Measurements from ENCODE around the gene SMPD2. TPM values are rescaled to one million over a fixed set of nuclear protein-coding genes. Genes with fewer than 3 reads are reported as not detected.
A peak's percentile ranks its signal among the peaks of the same experiment; 100 is the strongest.

Gene SMPD2
- total RNA-seq, 1 experiment from 2014 or later, result 50.0 TPM

DNA sequence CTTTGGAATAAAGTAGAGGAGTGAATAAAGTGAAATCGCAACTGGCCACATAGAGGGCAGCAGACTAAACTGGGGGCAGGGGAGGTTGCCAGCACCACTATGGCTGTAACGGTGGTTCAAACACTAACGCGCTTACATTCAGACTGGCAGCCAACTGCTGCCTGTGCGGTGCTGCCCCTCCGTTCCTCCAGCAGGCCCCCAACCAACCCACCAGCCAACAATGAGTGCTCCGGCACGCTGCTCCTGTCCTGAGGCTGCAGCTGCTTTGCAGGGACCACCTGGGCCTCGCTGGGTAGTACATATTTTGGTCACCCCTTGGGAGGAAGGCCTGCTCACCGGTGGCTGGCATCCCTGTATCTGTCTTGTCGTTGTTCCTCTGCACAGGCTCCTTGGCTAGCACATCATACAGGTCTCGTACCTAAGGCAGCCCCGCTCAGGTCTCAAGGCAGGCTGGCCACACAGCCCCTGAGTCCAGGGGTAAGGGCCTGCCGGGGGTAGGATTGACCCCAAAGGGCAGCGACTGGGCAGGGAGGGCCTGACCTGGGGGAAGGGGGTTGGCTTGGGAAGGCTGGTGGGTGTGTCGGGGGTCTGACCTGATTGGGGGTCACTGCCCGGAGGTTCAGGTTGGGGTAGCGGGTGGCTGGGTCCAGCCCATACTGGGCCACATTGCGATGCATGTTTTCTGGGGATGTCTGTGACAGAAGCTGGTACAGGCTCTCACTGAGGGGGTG is 8.7 kb downstream of the SMPD2 start:
- peaks cover under 1% of the 10 kb centered on the region for H3K4me1 ChIP-seq (ENCODE audit: control insufficient read depth, insufficient read depth, low read length)
- ChIA-PET POLR2A (interaction anchor here (1.0 kb wide), 1 partner anchor 1425 kb away, joined by 3 read pairs; no protein-coding TSS in a partner anchor), CTCF (interaction anchor here (0.6 to 1.2 kb wide), 2 partner anchors 11 to 33 kb away, joined by 3 to 4 read pairs; no protein-coding TSS in a partner anchor)
- intact Hi-C loops (cut with micrococcal nuclease; ENCODE audit: unreplicated experiment), result no loop called here
- no peak for ATAC-seq
- H3K36me3 ChIP-seq (ENCODE audit: control insufficient read depth, insufficient read depth, low read length), result 0 out of 2 replicates have a peak, but pooled peaks cover 2% of the 10 kb centered on the region
- in situ Hi-C loops (cut with HindIII; ENCODE audit: low pct_unique_long_range_greater_than_20kb, low sequenced_read_pairs), result no loop called here
- TF ChIP-seq SIN3A (IDR thresholded peaks at IDR 0.05; ENCODE audit: borderline replicate concordance, insufficient read depth, low read depth, low read length) (no peak), POLR2AphosphoS5 (IDR thresholded peaks at IDR 0.05; ENCODE audit: low read depth, low read length) (peak; percentile 11; the same call in 1 of the 2 replicates)
- no peak overlapping the region for H3K27ac ChIP-seq (ENCODE audit: low read length)
- no TSS peak for BruUV-seq (replicated peaks)
- no peak for DNase-seq (ENCODE audit: low read depth, low spot score)
- no peak overlapping the region for H3K4me3 ChIP-seq (ENCODE audit: low read depth in 2 of 2, low read length in 2 of 2)
- H3K9me3 ChIP-seq (ENCODE audit: control insufficient read depth, insufficient read depth, low read depth, low read length), result no peaks in the 10 kb centered on the region
- H3K27me3 ChIP-seq (ENCODE audit: control insufficient read depth, insufficient read depth, low read length), result no peaks in the 10 kb centered on the region

DNA sequence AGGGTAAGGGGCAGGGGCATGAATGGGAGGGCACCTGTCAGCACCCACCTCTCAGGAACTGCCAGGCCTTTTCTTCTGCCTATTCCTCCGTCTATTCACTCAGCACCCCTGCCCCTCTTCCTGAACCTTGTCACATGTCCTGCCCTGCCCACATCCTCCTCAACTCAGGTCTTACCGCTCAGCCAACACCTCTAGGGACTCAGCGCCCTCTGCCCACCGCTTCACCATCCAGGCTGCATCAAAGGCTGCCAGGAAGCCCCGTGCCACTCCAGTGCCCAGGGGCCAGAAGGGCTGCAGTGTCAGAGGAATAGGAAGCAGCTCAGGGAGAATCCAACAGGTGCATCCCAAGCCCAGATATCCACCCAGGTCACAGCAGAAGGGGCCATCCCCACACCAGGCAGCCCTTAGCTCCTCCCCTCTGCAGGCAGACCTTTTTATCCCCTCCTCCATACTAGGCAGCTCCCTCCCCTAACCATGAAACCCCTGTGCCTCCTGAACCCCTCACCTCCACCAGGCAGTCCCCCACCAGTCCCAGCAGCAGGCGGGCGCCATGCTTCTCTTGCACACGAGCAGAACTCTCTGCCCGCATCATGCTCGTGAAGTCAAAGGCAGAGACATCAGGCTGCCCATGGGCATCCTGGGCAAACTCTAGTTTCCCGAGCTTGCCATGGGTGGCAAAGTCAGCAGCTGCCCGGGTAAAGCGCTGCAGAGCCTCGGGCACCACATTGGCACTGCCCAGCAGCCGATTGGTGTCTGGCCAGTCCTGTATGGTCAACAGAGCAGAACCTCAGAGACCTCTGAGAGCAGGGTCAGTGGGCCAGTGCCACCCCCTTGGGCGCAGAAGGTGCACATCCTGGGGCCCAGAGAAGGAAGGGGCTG is 9.5 kb downstream of the SMPD2 start:
- BruUV-seq (replicated peaks), result no TSS peak
- H3K27me3 ChIP-seq (ENCODE audit: control insufficient read depth, insufficient read depth, low read length), result no peaks in the 10 kb centered on the region
- in situ Hi-C loops (cut with HindIII; ENCODE audit: low pct_unique_long_range_greater_than_20kb, low sequenced_read_pairs), result no loop called here
- ATAC-seq (no peak), DNase-seq (ENCODE audit: low read depth, low spot score) (no peak)
- no peak for TF ChIP-seq TCF7L2 (IDR thresholded peaks at IDR 0.05; ENCODE audit: low read depth, low read length)
- TF ChIP-seq, protein P1, sequence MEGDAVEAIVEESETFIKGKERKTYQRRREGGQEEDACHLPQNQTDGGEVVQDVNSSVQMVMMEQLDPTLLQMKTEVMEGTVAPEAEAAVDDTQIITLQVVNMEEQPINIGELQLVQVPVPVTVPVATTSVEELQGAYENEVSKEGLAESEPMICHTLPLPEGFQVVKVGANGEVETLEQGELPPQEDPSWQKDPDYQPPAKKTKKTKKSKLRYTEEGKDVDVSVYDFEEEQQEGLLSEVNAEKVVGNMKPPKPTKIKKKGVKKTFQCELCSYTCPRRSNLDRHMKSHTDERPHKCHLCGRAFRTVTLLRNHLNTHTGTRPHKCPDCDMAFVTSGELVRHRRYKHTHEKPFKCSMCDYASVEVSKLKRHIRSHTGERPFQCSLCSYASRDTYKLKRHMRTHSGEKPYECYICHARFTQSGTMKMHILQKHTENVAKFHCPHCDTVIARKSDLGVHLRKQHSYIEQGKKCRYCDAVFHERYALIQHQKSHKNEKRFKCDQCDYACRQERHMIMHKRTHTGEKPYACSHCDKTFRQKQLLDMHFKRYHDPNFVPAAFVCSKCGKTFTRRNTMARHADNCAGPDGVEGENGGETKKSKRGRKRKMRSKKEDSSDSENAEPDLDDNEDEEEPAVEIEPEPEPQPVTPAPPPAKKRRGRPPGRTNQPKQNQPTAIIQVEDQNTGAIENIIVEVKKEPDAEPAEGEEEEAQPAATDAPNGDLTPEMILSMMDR (IDR thresholded peaks at IDR 0.05), result no peak
- TF ChIP-seq POLR2AphosphoS5 (IDR thresholded peaks at IDR 0.05; ENCODE audit: low read depth, low read length), result no peak
- TF ChIP-seq, protein P2, sequence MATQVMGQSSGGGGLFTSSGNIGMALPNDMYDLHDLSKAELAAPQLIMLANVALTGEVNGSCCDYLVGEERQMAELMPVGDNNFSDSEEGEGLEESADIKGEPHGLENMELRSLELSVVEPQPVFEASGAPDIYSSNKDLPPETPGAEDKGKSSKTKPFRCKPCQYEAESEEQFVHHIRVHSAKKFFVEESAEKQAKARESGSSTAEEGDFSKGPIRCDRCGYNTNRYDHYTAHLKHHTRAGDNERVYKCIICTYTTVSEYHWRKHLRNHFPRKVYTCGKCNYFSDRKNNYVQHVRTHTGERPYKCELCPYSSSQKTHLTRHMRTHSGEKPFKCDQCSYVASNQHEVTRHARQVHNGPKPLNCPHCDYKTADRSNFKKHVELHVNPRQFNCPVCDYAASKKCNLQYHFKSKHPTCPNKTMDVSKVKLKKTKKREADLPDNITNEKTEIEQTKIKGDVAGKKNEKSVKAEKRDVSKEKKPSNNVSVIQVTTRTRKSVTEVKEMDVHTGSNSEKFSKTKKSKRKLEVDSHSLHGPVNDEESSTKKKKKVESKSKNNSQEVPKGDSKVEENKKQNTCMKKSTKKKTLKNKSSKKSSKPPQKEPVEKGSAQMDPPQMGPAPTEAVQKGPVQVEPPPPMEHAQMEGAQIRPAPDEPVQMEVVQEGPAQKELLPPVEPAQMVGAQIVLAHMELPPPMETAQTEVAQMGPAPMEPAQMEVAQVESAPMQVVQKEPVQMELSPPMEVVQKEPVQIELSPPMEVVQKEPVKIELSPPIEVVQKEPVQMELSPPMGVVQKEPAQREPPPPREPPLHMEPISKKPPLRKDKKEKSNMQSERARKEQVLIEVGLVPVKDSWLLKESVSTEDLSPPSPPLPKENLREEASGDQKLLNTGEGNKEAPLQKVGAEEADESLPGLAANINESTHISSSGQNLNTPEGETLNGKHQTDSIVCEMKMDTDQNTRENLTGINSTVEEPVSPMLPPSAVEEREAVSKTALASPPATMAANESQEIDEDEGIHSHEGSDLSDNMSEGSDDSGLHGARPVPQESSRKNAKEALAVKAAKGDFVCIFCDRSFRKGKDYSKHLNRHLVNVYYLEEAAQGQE (IDR thresholded peaks at IDR 0.05; ENCODE audit: insufficient read depth in 1 of 2, low read depth in 2 of 2, low read length in 1 of 2), result no peak
- TF ChIP-seq SIN3A (IDR thresholded peaks at IDR 0.05; ENCODE audit: borderline replicate concordance, insufficient read depth, low read depth, low read length), result no peak
- H3K27ac ChIP-seq (ENCODE audit: low read length), result no peak overlapping the region
- POLR2A ChIA-PET, result interaction anchor here (0.5 kb wide), 1 partner anchor 30 kb away, joined by 8 read pairs; no protein-coding TSS in a partner anchor
- intact Hi-C loops (cut with micrococcal nuclease; ENCODE audit: unreplicated experiment), result no loop called here
- CTCF ChIA-PET, result no interaction called here
- no peak overlapping the region for H3K4me3 ChIP-seq (ENCODE audit: low read depth in 2 of 2, low read length in 2 of 2)
- no peaks in the 10 kb centered on the region for H3K9me3 ChIP-seq (ENCODE audit: control insufficient read depth, insufficient read depth, low read depth, low read length)
- no peaks in the 10 kb centered on the region for H3K36me3 ChIP-seq (ENCODE audit: control insufficient read depth, insufficient read depth, low read length)
- H3K4me1 ChIP-seq (ENCODE audit: control insufficient read depth, insufficient read depth, low read length), result peaks cover 6% of the 10 kb centered on the region
